Activated naive CD8-positive, alpha-beta T cell treated with anti-CD3 and anti-CD28 coated beads, Interleukin-2, amount 10 ng/mL, durations not matched to agents 7 days and 5 days (primary cell): Measurements from ENCODE around the gene AMOT. TPM values are rescaled to one million over a fixed set of nuclear protein-coding genes. Genes with fewer than 3 reads are reported as not detected.

Source experiments
- ATAC-seq: fragments of 150-1000 bp; cut with Tn5 transposase; one replicate; pipeline ENCODE4 v1.10.0; 2021; ENCODE audit warnings: low read depth, moderate library complexity
- POLR2A ChIA-PET: fragments of 350-600 bp; sonication (Branson Sonifier 250); formaldehyde crosslinking; loops from one replicate; lab custom pipeline; 2021; ENCODE audit warnings: antibody characterized with exemption; lab: Charles Lee
- DNase-seq: peaks from one replicate; pipeline ENCODE4 v3.0.0; 2021
- H3K27ac Mint-ChIP-seq: one replicate; pipeline ENCODE4 v1.8.0; 2022; ENCODE audit warnings: mild to moderate bottlenecking, mixed read lengths
- H3K27me3 Mint-ChIP-seq: one replicate; pipeline ENCODE4 v1.8.0; 2022; ENCODE audit warnings: mild to moderate bottlenecking, moderate library complexity, mixed read lengths
- H3K36me3 Mint-ChIP-seq: one replicate; pipeline ENCODE4 v1.8.0; 2021; ENCODE audit warnings: mild to moderate bottlenecking, mixed read lengths
- H3K4me1 Mint-ChIP-seq: one replicate; pipeline ENCODE4 v1.8.0; 2021; ENCODE audit warnings: mixed read lengths
- H3K4me3 Mint-ChIP-seq: one replicate; pipeline ENCODE4 v1.8.0; 2022; ENCODE audit warnings: mild to moderate bottlenecking, moderate library complexity, mixed read lengths
- H3K9me3 Mint-ChIP-seq: one replicate; pipeline ENCODE4 v1.8.0; 2021; ENCODE audit warnings: mixed read lengths
- total RNA-seq, 2 experiments: library from RNA; stranded (reverse); gene quantifications; one replicate each; pipeline ENCODE4 v1.2.3, GENCODE V29; 2021

The AMOT gene
- total RNA-seq, 2 experiments from 2014 or later: 1.1 to 1.8 TPM

GRCh38 chrX:112832481-112833095 is 8.0 kb downstream of the AMOT start:
- Mint-ChIP-seq H3K9me3 (no peaks in the 10 kb centered on the region), H3K27me3 (peaks cover 3% of the 10 kb centered on the region), H3K36me3 (no peaks in the 10 kb centered on the region), H3K4me1 (no peaks in the 10 kb centered on the region), H3K27ac (no peak overlapping the region), H3K4me3 (no peak overlapping the region)
- DNase-seq (no peak), ATAC-seq (no peak)
- POLR2A ChIA-PET: no interaction called here

- no peaks in the 10 kb centered on the region for H3K9me3 Mint-ChIP-seq
- no peak overlapping the region for H3K4me3 Mint-ChIP-seq
- H3K36me3 Mint-ChIP-seq: no peaks in the 10 kb centered on the region
- ATAC-seq: no peak
- H3K27me3 Mint-ChIP-seq: no peaks in the 10 kb centered on the region
- POLR2A ChIA-PET: no interaction called here
- DNase-seq: no peak
- H3K27ac Mint-ChIP-seq: no peak overlapping the region
- no peaks in the 10 kb centered on the region for H3K4me1 Mint-ChIP-seq
Observed at GRCh38 chrX:112830540-112830939, 10.1 kb downstream of the AMOT start.

- no peaks in the 10 kb centered on the region for H3K9me3 Mint-ChIP-seq
- no peaks in the 10 kb centered on the region for H3K27me3 Mint-ChIP-seq
- POLR2A ChIA-PET: no interaction called here
- no peak overlapping the region for H3K4me3 Mint-ChIP-seq
- H3K4me1 Mint-ChIP-seq: no peaks in the 10 kb centered on the region
- no peak overlapping the region for H3K27ac Mint-ChIP-seq
- ATAC-seq (no peak), DNase-seq (no peak)
- H3K36me3 Mint-ChIP-seq: no peaks in the 10 kb centered on the region
Observed at GRCh38 chrX:112827292-112827903, 13.2 kb downstream of the AMOT start.

- Mint-ChIP-seq H3K9me3 (no peaks in the 10 kb centered on the region), H3K4me3 (no peak overlapping the region), H3K27ac (no peak overlapping the region), H3K4me1 (no peaks in the 10 kb centered on the region), H3K36me3 (no peaks in the 10 kb centered on the region), H3K27me3 (no peaks in the 10 kb centered on the region)
- POLR2A ChIA-PET: no interaction called here
- ATAC-seq (no peak), DNase-seq (no peak)
Observed at GRCh38 chrX:112826023-112826422, 14.6 kb downstream of the AMOT start.

GRCh38 chrX:112822892-112823291 is 17.7 kb downstream of the AMOT start:
- Mint-ChIP-seq H3K27ac (no peak overlapping the region), H3K4me3 (no peak overlapping the region), H3K36me3 (no peaks in the 10 kb centered on the region), H3K27me3 (peaks cover 2% of the 10 kb centered on the region), H3K9me3 (no peaks in the 10 kb centered on the region), H3K4me1 (no peaks in the 10 kb centered on the region)
- DNase-seq (no peak), ATAC-seq (no peak)
- POLR2A ChIA-PET: no interaction called here

- no peaks in the 10 kb centered on the region for H3K9me3 Mint-ChIP-seq
- no peak overlapping the region for H3K27ac Mint-ChIP-seq
- no peak overlapping the region for H3K4me3 Mint-ChIP-seq
- no peak for DNase-seq
- no peaks in the 10 kb centered on the region for H3K36me3 Mint-ChIP-seq
- POLR2A ChIA-PET: no interaction called here
- ATAC-seq: no peak
- H3K27me3 Mint-ChIP-seq: peaks cover 2% of the 10 kb centered on the region
- H3K4me1 Mint-ChIP-seq: no peaks in the 10 kb centered on the region
Observed at GRCh38 chrX:112820364-112821268, 20.0 kb downstream of the AMOT start.

GRCh38 chrX:112819813-112820212 is 20.8 kb downstream of the AMOT start:
- no peak for ATAC-seq
- Mint-ChIP-seq H3K4me3 (no peak overlapping the region), H3K9me3 (no peaks in the 10 kb centered on the region), H3K27ac (no peak overlapping the region), H3K4me1 (no peaks in the 10 kb centered on the region), H3K27me3 (peaks cover 2% of the 10 kb centered on the region), H3K36me3 (no peaks in the 10 kb centered on the region)
- POLR2A ChIA-PET: no interaction called here
- DNase-seq: no peak

- Mint-ChIP-seq H3K27ac (no peak overlapping the region), H3K36me3 (no peaks in the 10 kb centered on the region), H3K4me1 (no peaks in the 10 kb centered on the region), H3K27me3 (peaks cover 2% of the 10 kb centered on the region), H3K4me3 (no peak overlapping the region), H3K9me3 (no peaks in the 10 kb centered on the region)
- DNase-seq (no peak), ATAC-seq (no peak)
- POLR2A ChIA-PET: no interaction called here
Observed at GRCh38 chrX:112819008-112819640, 21.5 kb downstream of the AMOT start.

- peaks cover 2% of the 10 kb centered on the region for H3K27me3 Mint-ChIP-seq
- ATAC-seq (no peak), DNase-seq (no peak)
- H3K4me1 Mint-ChIP-seq: no peaks in the 10 kb centered on the region
- POLR2A ChIA-PET: no interaction called here
- H3K36me3 Mint-ChIP-seq: no peaks in the 10 kb centered on the region
- H3K27ac Mint-ChIP-seq: no peak overlapping the region
- no peak overlapping the region for H3K4me3 Mint-ChIP-seq
- no peaks in the 10 kb centered on the region for H3K9me3 Mint-ChIP-seq
Observed at GRCh38 chrX:112818114-112819007, 22.3 kb downstream of the AMOT start.

- Mint-ChIP-seq H3K4me3 (no peak overlapping the region), H3K27ac (no peak overlapping the region), H3K27me3 (peaks cover 2% of the 10 kb centered on the region), H3K9me3 (no peaks in the 10 kb centered on the region), H3K4me1 (no peaks in the 10 kb centered on the region), H3K36me3 (no peaks in the 10 kb centered on the region)
- POLR2A ChIA-PET: no interaction called here
- DNase-seq (no peak), ATAC-seq (no peak)
Observed at GRCh38 chrX:112816908-112817307, 23.7 kb downstream of the AMOT start.

GRCh38 chrX:112814496-112814895 is 26.1 kb downstream of the AMOT start:
- Mint-ChIP-seq H3K4me3 (no peak overlapping the region), H3K27me3 (peaks cover 2% of the 10 kb centered on the region), H3K9me3 (no peaks in the 10 kb centered on the region), H3K4me1 (no peaks in the 10 kb centered on the region), H3K27ac (no peak overlapping the region), H3K36me3 (no peaks in the 10 kb centered on the region)
- DNase-seq (no peak), ATAC-seq (no peak)
- POLR2A ChIA-PET: no interaction called here

- no peaks in the 10 kb centered on the region for H3K36me3 Mint-ChIP-seq
- H3K27me3 Mint-ChIP-seq: no peaks in the 10 kb centered on the region
- H3K4me3 Mint-ChIP-seq: no peak overlapping the region
- ATAC-seq: no peak
- H3K27ac Mint-ChIP-seq: no peak overlapping the region
- POLR2A ChIA-PET: no interaction called here
- H3K4me1 Mint-ChIP-seq: no peaks in the 10 kb centered on the region
- no peak for DNase-seq
- no peaks in the 10 kb centered on the region for H3K9me3 Mint-ChIP-seq
Observed at GRCh38 chrX:112812741-112813140, 27.9 kb downstream of the AMOT start.
